H9 (cell line): ENCODE measurements around the gene TRPV6. TPM values are rescaled to one million over a fixed set of nuclear protein-coding genes. Genes with fewer than 3 reads are reported as not detected.
A peak's percentile ranks its signal among the peaks of the same experiment; 100 is the strongest.

ENCODE experiments used
- DNase-seq: peaks from one replicate; pipeline ENCODE4 v3.0.0-alpha.2; 2017
- H2AFZ ChIP-seq: one replicate; pipeline ENCODE4 v1.6.1; 2013; ENCODE audit warnings: mild to moderate bottlenecking, low read length, control low read depth, moderate library complexity
- H2AK5ac ChIP-seq: 2 replicates; pipeline ENCODE4 v1.6.1; 2013; ENCODE audit warnings: low read length, control low read depth, mixed read lengths; ENCODE audit not compliant: insufficient read length
- H2BK120ac ChIP-seq: one replicate; pipeline ENCODE4 v1.6.1; 2013; ENCODE audit warnings: low read depth, mild to moderate bottlenecking, low read length, control low read depth, inconsistent platforms; ENCODE audit not compliant: poor library complexity, severe bottlenecking
- H2BK12ac ChIP-seq: 2 replicates; pipeline ENCODE4 v1.6.1; 2013; ENCODE audit warnings: low read length, control low read depth, mixed read lengths, low read depth; ENCODE audit not compliant: insufficient read length
- H2BK15ac ChIP-seq: 2 replicates; pipeline ENCODE4 v1.6.1; 2013; ENCODE audit warnings: low read depth, low read length, control low read depth
- H2BK20ac ChIP-seq: one replicate; pipeline ENCODE4 v1.6.1; 2013; ENCODE audit warnings: low read depth, mild to moderate bottlenecking, low read length, control low read depth, inconsistent platforms; ENCODE audit not compliant: poor library complexity, severe bottlenecking
- H2BK5ac ChIP-seq: 2 replicates; pipeline ENCODE4 v1.6.1; 2013; ENCODE audit warnings: low read length, control low read depth, mixed read lengths; ENCODE audit not compliant: insufficient read length
- H3K14ac ChIP-seq: 2 replicates; pipeline ENCODE4 v1.6.1; 2013; ENCODE audit warnings: low read length, control low read depth; ENCODE audit not compliant: insufficient read depth
- H3K18ac ChIP-seq: 2 replicates; pipeline ENCODE4 v1.6.1; 2013; ENCODE audit warnings: low read depth, mild to moderate bottlenecking, mixed read lengths, low read length, control low read depth; ENCODE audit not compliant: insufficient read length
- H3K23ac ChIP-seq: 2 replicates; pipeline ENCODE4 v1.6.1; 2013; ENCODE audit warnings: low read length, control low read depth, mixed read lengths, low read depth; ENCODE audit not compliant: insufficient read length
- H3K23me2 ChIP-seq: 2 replicates; pipeline ENCODE4 v1.6.1; 2013; ENCODE audit warnings: low read depth, mild to moderate bottlenecking, mixed read lengths, low read length, control low read depth; ENCODE audit not compliant: insufficient read length, poor library complexity, severe bottlenecking
- H3K27ac ChIP-seq: 2 replicates; pipeline ENCODE4 v1.5.1; 2013; ENCODE audit warnings: low read length, control low read depth, mixed read lengths, low read depth; ENCODE audit not compliant: insufficient read length
- H3K27me3 ChIP-seq: 2 replicates; pipeline ENCODE4 v1.6.1; 2013; ENCODE audit warnings: low read length, control low read depth, inconsistent platforms; ENCODE audit not compliant: insufficient read depth
- H3K4ac ChIP-seq: 2 replicates; pipeline ENCODE4 v1.6.1; 2013; ENCODE audit warnings: low read depth, mild to moderate bottlenecking, control low read depth, inconsistent platforms, low read length, moderate library complexity
- H3K4me1 ChIP-seq: 2 replicates; pipeline ENCODE4 v1.6.1; 2013; ENCODE audit warnings: low read length, control low read depth, inconsistent platforms; ENCODE audit not compliant: insufficient read depth
- H3K4me2 ChIP-seq: 2 replicates; pipeline ENCODE4 v1.6.1; 2013; ENCODE audit warnings: low read length, control low read depth, mixed read lengths; ENCODE audit not compliant: insufficient read length, insufficient read depth
- H3K56ac ChIP-seq: 2 replicates; pipeline ENCODE4 v1.6.1; 2013; ENCODE audit warnings: low read depth, mild to moderate bottlenecking, mixed read lengths, low read length, control low read depth; ENCODE audit not compliant: insufficient read length
- H3K79me1 ChIP-seq: 2 replicates; pipeline ENCODE4 v1.6.1; 2013; ENCODE audit warnings: low read depth, mild to moderate bottlenecking, moderate library complexity, low read length, control low read depth, inconsistent platforms; ENCODE audit not compliant: insufficient read depth, poor library complexity, severe bottlenecking
- H3K79me2 ChIP-seq: 2 replicates; pipeline ENCODE4 v1.6.1; 2013; ENCODE audit warnings: low read length, control low read depth, inconsistent platforms; ENCODE audit not compliant: insufficient read depth
- H3K9ac ChIP-seq: 2 replicates; pipeline ENCODE4 v1.6.1; 2013; ENCODE audit warnings: low read length, control low read depth, mixed read lengths; ENCODE audit not compliant: insufficient read length; ENCODE audit errors: extremely low read depth
- H3K9me3 ChIP-seq: one replicate; pipeline ENCODE4 v1.6.1; 2013; ENCODE audit warnings: low read depth, low read length, inconsistent platforms; ENCODE audit not compliant: control insufficient read depth
- H3T11ph ChIP-seq: one replicate; pipeline ENCODE4 v1.6.1; 2013; ENCODE audit warnings: mild to moderate bottlenecking, low read length, control low read depth, inconsistent platforms
- H4K20me1 ChIP-seq: one replicate; pipeline ENCODE4 v1.6.1; 2013; ENCODE audit not compliant: control insufficient read depth, insufficient read length, insufficient read depth
- H4K5ac ChIP-seq: 2 replicates; pipeline ENCODE4 v1.6.1; 2013; ENCODE audit warnings: low read depth, mild to moderate bottlenecking, mixed read lengths, low read length, control low read depth; ENCODE audit not compliant: insufficient read length
- H4K8ac ChIP-seq: replicated peaks from 2 replicates; pipeline ENCODE4 v1.6.1; 2013; ENCODE audit warnings: low read length, control low read depth, mixed read lengths, low read depth; ENCODE audit not compliant: insufficient read length
- H4K91ac ChIP-seq: 2 replicates; pipeline ENCODE4 v1.6.1; 2013; ENCODE audit warnings: low read depth, mild to moderate bottlenecking, moderate library complexity, mixed read lengths, low read length, control low read depth; ENCODE audit not compliant: insufficient read length
- H3K27ac Mint-ChIP-seq, 3 experiments: 2 replicates in 2 of 3; 3 replicates in 1 of 3; pipeline ENCODE4 v1.8.0; 2020 to 2021; ENCODE audit warnings: mixed read lengths in 3 of 3, mild to moderate bottlenecking in 1 of 3, moderate library complexity in 1 of 3
- H3K27me3 Mint-ChIP-seq: 2 replicates; pipeline ENCODE4 v1.8.0; 2021; ENCODE audit warnings: low read depth, mild to moderate bottlenecking, moderate library complexity, mixed read lengths
- H3K36me3 Mint-ChIP-seq, 3 experiments: 2 replicates in 2 of 3; 3 replicates in 1 of 3; pipeline ENCODE4 v1.8.0; 2020 to 2021; ENCODE audit warnings: low read depth in 3 of 3, mixed read lengths in 3 of 3; ENCODE audit not compliant: insufficient read depth in 1 of 3
- H3K4me1 Mint-ChIP-seq, 2 experiments: 2 replicates each; pipeline ENCODE4 v1.8.0; 2020; ENCODE audit warnings: mixed read lengths in 2 of 2
- H3K4me3 Mint-ChIP-seq, 2 experiments: 2 replicates in 1 of 2; 3 replicates in 1 of 2; pipeline ENCODE4 v1.8.0; 2020 to 2021; ENCODE audit warnings: mild to moderate bottlenecking in 2 of 2, mixed read lengths in 2 of 2, moderate library complexity in 1 of 2
- H3K9me3 Mint-ChIP-seq, 2 experiments: 2 replicates in 1 of 2; 3 replicates in 1 of 2; pipeline ENCODE4 v1.8.0; 2020; ENCODE audit warnings: mild to moderate bottlenecking in 2 of 2, mixed read lengths in 2 of 2, moderate library complexity in 1 of 2
- CTCF ChIP-seq: fragments of 200-600 bp; sonication (generic); conservative IDR thresholded peaks from 3 replicates; pipeline ENCODE4 v1.8.0; 2021; ENCODE audit warnings: antibody characterized with exemption, mild to moderate bottlenecking
- WGBS: extraction: QIAGEN DNeasy Blood & Tissue Kit; methylation state at CpG from one replicate; pipeline ENCODE4 v1.1.7; 2013; ENCODE audit warnings: missing lambda C conversion rate, low lambda C conversion rate, mixed read lengths; ENCODE audit not compliant: insufficient read length; ENCODE audit errors: extremely low coverage; 5-methylcytosine and 5-hydroxymethylcytosine counted together
- total RNA-seq: library from RNA; stranded (reverse); gene quantifications from 2 replicates; pipeline ENCODE4 v1.2.1, GENCODE V29; 2021

Gene TRPV6
- total RNA-seq, 1 experiment from 2014 or later: 0.61 TPM

GRCh38 chr7:142883145-142883544 is 2.4 kb downstream of the TRPV6 start:
- Histone ChIP-seq H2BK12ac (no peak overlapping the region), H3K27me3 (no peaks in the 10 kb centered on the region), H2AFZ (no peak overlapping the region), H2BK5ac (no peak overlapping the region), H3K9me3 (no peaks in the 10 kb centered on the region), H4K20me1 (peaks cover 2% of the 10 kb centered on the region), H3K79me2 (no peaks in the 10 kb centered on the region; the same call in 1 of the 2 replicates), H3K4me1 (no peaks in the 10 kb centered on the region; the same call in 1 of the 2 replicates), H3K4ac (no peak overlapping the region), H3K27ac (no peak overlapping the region), H2BK15ac (no peak overlapping the region), H4K5ac (no peak overlapping the region), H3K14ac (no peak overlapping the region), H3K23me2 (peaks cover 3% of the 10 kb centered on the region), H3K56ac (no peak overlapping the region), H3K79me1 (no peaks in the 10 kb centered on the region), H3K23ac (no peak overlapping the region), H3K4me2 (no peak overlapping the region), H4K8ac (no peak overlapping the region), H3K9ac (no peak overlapping the region), H2BK120ac (no peak overlapping the region), H4K91ac (no peak overlapping the region), H2BK20ac (no peak overlapping the region), H3K18ac (no peak overlapping the region), H2AK5ac (no peak overlapping the region), H3T11ph (no peak overlapping the region)
- no CpG with 5 or more reads among the region's 10 CpGs for WGBS
- H3K9me3 Mint-ChIP-seq: no peaks in the 10 kb centered on the region; a peak in 1 of 5 replicates
- H3K36me3 Mint-ChIP-seq: peaks cover 0 to 2% (median 0%) of the 10 kb centered on the region in 3 experiments; a peak in 2 of 7 replicates
- peaks cover 12 to 13% of the 10 kb centered on the region in 2 experiments for H3K4me1 Mint-ChIP-seq
- H3K4me3 Mint-ChIP-seq: no peak overlapping the region
- TF ChIP-seq CTCF: no peak
- no peak overlapping the region for H3K27ac Mint-ChIP-seq
- peak; percentile 7 for DNase-seq
- H3K27me3 Mint-ChIP-seq: peaks cover 13% of the 10 kb centered on the region; the same call in 1 of the 2 replicates
